Measurements from ENCODE around the gene NUCKS1.

DNA sequence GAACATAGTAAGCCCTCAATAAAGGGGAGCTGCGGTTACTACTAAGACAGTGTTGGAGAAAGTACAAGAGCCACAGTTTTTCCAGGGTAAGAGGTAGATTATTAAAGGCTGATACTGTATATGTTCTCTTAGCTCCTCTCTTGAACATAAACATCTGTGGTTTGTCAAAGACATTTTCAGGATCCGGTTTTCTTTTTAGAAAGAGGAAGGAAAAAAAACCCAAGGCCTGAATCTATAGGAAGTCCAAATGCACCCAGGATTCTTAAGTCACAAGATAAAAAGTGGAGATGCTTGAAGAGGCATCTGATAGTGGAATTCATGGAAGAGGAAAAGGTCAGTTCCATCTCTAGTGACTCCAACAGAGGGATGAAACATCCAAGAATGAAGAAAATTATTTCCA, 45.1 kb downstream of the NUCKS1 start:
- no peak for TF ChIP-seq CTCF (conservative IDR thresholded peaks at IDR 0.05; ENCODE audit: low read length)
- TF ChIP-seq EZH2phosphoT487 (IDR thresholded peaks at IDR 0.05; ENCODE audit: borderline replicate concordance, low read depth, low read length): no peak
